Stimulated activated CD4-positive, alpha-beta T cell treated with anti-CD3 and anti-CD28 coated beads, Interleukin-15, amount 100 ng/mL, for 48 hours (primary cell): Measurements from ENCODE around the gene SMOC1.

Source experiments
- DNase-seq, 2 donors: peaks; one replicate each; pipeline ENCODE4 v3.0.0-alpha.2; 2020; ENCODE audit warnings: low read depth in 2 of 2

The SMOC1 gene

GRCh38 chr14:69879175-69880043 lies at the start of gene SMOC1:
Gene SMOC1 (plus strand): TSS chr14:69879416. CDS start chr14:69879679, 263 bp downstream.
- DNase-seq: peak in 1 of 2 donors; percentile 4

GRCh38 chr14:69838881-69839416 lies 40.3 kb upstream of the SMOC1 start:
- DNase-seq: no peak

GRCh38 chr14:69839661-69840060 lies 39.6 kb upstream of the SMOC1 start:
- no peak for DNase-seq

GRCh38 chr14:69841656-69842055 lies 37.6 kb upstream of the SMOC1 start:
- no peak for DNase-seq

- DNase-seq: no peak
Measured at GRCh38 chr14:69842686-69843420, 36.4 kb upstream of the SMOC1 start.

- no peak for DNase-seq
Measured at GRCh38 chr14:69844171-69844570, 35.0 kb upstream of the SMOC1 start.

- DNase-seq: no peak
Measured at GRCh38 chr14:69845050-69845581, 34.1 kb upstream of the SMOC1 start.

GRCh38 chr14:69845787-69846186 lies 33.4 kb upstream of the SMOC1 start:
- no peak for DNase-seq

- no peak for DNase-seq
Measured at GRCh38 chr14:69848156-69848555, 31.1 kb upstream of the SMOC1 start.

GRCh38 chr14:69848903-69849391 lies 30.3 kb upstream of the SMOC1 start:
- no peak for DNase-seq

GRCh38 chr14:69850086-69850735 lies 29.0 kb upstream of the SMOC1 start:
- DNase-seq: no peak

GRCh38 chr14:69850736-69851112 lies 28.5 kb upstream of the SMOC1 start:
- no peak for DNase-seq

- DNase-seq: no peak
Measured at GRCh38 chr14:69852531-69853321, 26.5 kb upstream of the SMOC1 start.

GRCh38 chr14:69853774-69854173 lies 25.4 kb upstream of the SMOC1 start:
- no peak for DNase-seq

- DNase-seq: no peak
Measured at GRCh38 chr14:69854598-69854997, 24.6 kb upstream of the SMOC1 start.

GRCh38 chr14:69855180-69855832 lies 23.9 kb upstream of the SMOC1 start:
- no peak for DNase-seq

GRCh38 chr14:69858801-69859200 lies 20.4 kb upstream of the SMOC1 start:
- DNase-seq: no peak

GRCh38 chr14:69859591-69859990 lies 19.6 kb upstream of the SMOC1 start:
- DNase-seq: no peak

GRCh38 chr14:69860221-69860620 lies 19.0 kb upstream of the SMOC1 start:
- no peak for DNase-seq

- DNase-seq: no peak
Measured at GRCh38 chr14:69861025-69861569, 18.1 kb upstream of the SMOC1 start.
